IMR-90 (cell line): Measurements from ENCODE around the gene OR7C1. TPM values are rescaled to one million over a fixed set of nuclear protein-coding genes. Genes with fewer than 3 reads are reported as not detected.
"Not testable (repeated sequence)": the region's sequence is repeated elsewhere in the genome, so short reads cannot be mapped to it uniquely, and the experiment has no call there.

ENCODE experiments used
- ATAC-seq: fragments of 200-7000 bp; cut with Tn5 transposase; 2 replicates; pipeline ENCODE4 v1.9.1; 2020; ENCODE audit warnings: low read depth, mild to moderate bottlenecking, moderate library complexity
- BruUV-seq: library from RNA; stranded (reverse); fragments of 400-500 nt; replicated peaks from 2 replicates; lab custom pipeline; 2021; lab: Mats Ljungman, UMichigan
- CTCF ChIA-PET: fragments of 300-600 bp; formaldehyde crosslinking; extraction: SDS; loops from one replicate; lab custom pipeline; 2021; ENCODE audit warnings: antibody characterized with exemption; lab: Yijun Ruan, JAX
- POLR2A ChIA-PET: fragments of 300-600 bp; sonication (Branson Sonifier 250); formaldehyde crosslinking; loops from one replicate; lab custom pipeline; 2022; ENCODE audit warnings: antibody characterized with exemption; ENCODE audit not compliant: unreplicated experiment; lab: Charles Lee
- DNase-seq: peaks from one replicate; pipeline ENCODE4 v3.0.0; 2013
- H2AFZ ChIP-seq: replicated peaks from 2 replicates; pipeline ENCODE3; 2013; ENCODE audit warnings: low read length, mild to moderate bottlenecking; ENCODE audit not compliant: poor library complexity
- H2AK5ac ChIP-seq: 2 replicates; pipeline ENCODE4 v1.6.1; 2013; ENCODE audit warnings: low read depth, low read length, inconsistent platforms
- H2AK9ac ChIP-seq: replicated peaks from 2 replicates; pipeline ENCODE3; 2013; ENCODE audit warnings: mild to moderate bottlenecking, low read depth, low read length, moderate library complexity; ENCODE audit not compliant: poor library complexity
- H2BK120ac ChIP-seq: 2 replicates; pipeline ENCODE4 v1.6.1; 2013; ENCODE audit warnings: low read depth, low read length, inconsistent platforms
- H2BK15ac ChIP-seq: 3 replicates; pipeline ENCODE4 v1.6.1; 2013; ENCODE audit warnings: low read depth, low read length, inconsistent platforms
- H2BK20ac ChIP-seq: 2 replicates; pipeline ENCODE4 v1.6.1; 2013; ENCODE audit warnings: low read depth, mild to moderate bottlenecking, inconsistent platforms, low read length, moderate library complexity
- H2BK5ac ChIP-seq: 2 replicates; pipeline ENCODE4 v1.6.1; 2013; ENCODE audit warnings: mild to moderate bottlenecking, low read depth, low read length, inconsistent platforms; ENCODE audit not compliant: poor library complexity, severe bottlenecking
- H3K14ac ChIP-seq: replicated peaks from 2 replicates; pipeline ENCODE4 v1.6.1; 2013; ENCODE audit warnings: low read depth, low read length, inconsistent platforms
- H3K18ac ChIP-seq: 2 replicates; pipeline ENCODE4 v1.6.1; 2013; ENCODE audit warnings: low read depth, low read length, control low read depth
- H3K23ac ChIP-seq: 2 replicates; pipeline ENCODE4 v1.6.1; 2013; ENCODE audit warnings: low read depth, low read length, inconsistent platforms
- H3K27ac ChIP-seq: 2 replicates; pipeline ENCODE4 v1.5.1; 2013; ENCODE audit warnings: mild to moderate bottlenecking, control low read depth, low read length; ENCODE audit not compliant: insufficient read depth
- H3K27me3 ChIP-seq: 2 replicates; pipeline ENCODE4 v1.6.1; 2013; ENCODE audit warnings: low read length; ENCODE audit not compliant: control insufficient read depth, insufficient read depth
- H3K36me3 ChIP-seq: 2 replicates; pipeline ENCODE4 v1.6.1; 2013; ENCODE audit warnings: low read length, mixed read lengths; ENCODE audit not compliant: control insufficient read depth, insufficient read depth
- H3K4ac ChIP-seq: 2 replicates; pipeline ENCODE4 v1.6.1; 2013; ENCODE audit warnings: low read depth, low read length, inconsistent platforms
- H3K4me1 ChIP-seq: 2 replicates; pipeline ENCODE4 v1.6.1; 2013; ENCODE audit warnings: low read length, mixed read lengths; ENCODE audit not compliant: control insufficient read depth, insufficient read depth
- H3K4me2 ChIP-seq: 2 replicates; pipeline ENCODE4 v1.6.1; 2013; ENCODE audit warnings: low read depth, mild to moderate bottlenecking, control low read depth, low read length, moderate library complexity
- H3K4me3 ChIP-seq: 2 replicates; pipeline ENCODE4 v1.5.1; 2013; ENCODE audit warnings: low read depth, mild to moderate bottlenecking, control low read depth, low read length, moderate library complexity; ENCODE audit not compliant: insufficient read depth
- H3K56ac ChIP-seq: 2 replicates; pipeline ENCODE4 v1.6.1; 2013; ENCODE audit warnings: low read length, inconsistent platforms; ENCODE audit not compliant: insufficient read depth; ENCODE audit errors: extremely low read depth
- H3K79me1 ChIP-seq, 2 experiments: 2 replicates each; pipeline ENCODE4 v1.6.1; 2013; ENCODE audit warnings: low read length in 2 of 2, inconsistent platforms in 1 of 2, low read depth in 1 of 2
- H3K9ac ChIP-seq: 2 replicates; pipeline ENCODE4 v1.6.1; 2013; ENCODE audit warnings: low read depth, low read length, control low read depth
- H3K9me1 ChIP-seq: 2 replicates; pipeline ENCODE4 v1.6.1; 2013; ENCODE audit warnings: low read length, inconsistent platforms; ENCODE audit not compliant: insufficient read depth
- H3K9me3 ChIP-seq: 2 replicates; pipeline ENCODE4 v1.6.1; 2013; ENCODE audit warnings: low read length; ENCODE audit not compliant: control insufficient read depth, insufficient read depth
- H4K20me1 ChIP-seq: 2 replicates; pipeline ENCODE4 v1.6.1; 2013; ENCODE audit warnings: low read length, inconsistent platforms; ENCODE audit not compliant: insufficient read depth
- H4K5ac ChIP-seq: 2 replicates; pipeline ENCODE4 v1.6.1; 2013; ENCODE audit warnings: mild to moderate bottlenecking, low read depth, low read length, control low read depth
- H4K8ac ChIP-seq, 2 experiments: 2 replicates each; pipeline ENCODE4 v1.6.1; 2013; ENCODE audit warnings: low read depth in 2 of 2, low read length in 2 of 2, control low read depth in 1 of 2, inconsistent platforms in 1 of 2
- H4K91ac ChIP-seq: 2 replicates; pipeline ENCODE4 v1.6.1; 2013; ENCODE audit warnings: low read depth, low read length, inconsistent platforms; ENCODE audit not compliant: insufficient read depth
- BHLHE40 ChIP-seq: fragments of 150-350 bp; IDR thresholded peaks from 2 replicates; pipeline ENCODE4 v1.6.1; 2016; ENCODE audit warnings: mild to moderate bottlenecking, low read depth, low read length
- CHD1 ChIP-seq: IDR thresholded peaks from 2 replicates; pipeline ENCODE4 v1.6.1; 2012; ENCODE audit warnings: low read depth, low read length, improper control_type of control experiment
- MAFK ChIP-seq: IDR thresholded peaks from 2 replicates; pipeline ENCODE4 v1.6.1; 2012; ENCODE audit warnings: low read depth, low read length, improper control_type of control experiment
- NFE2L2 ChIP-seq: fragments of 150-350 bp; IDR thresholded peaks from 2 replicates; pipeline ENCODE4 v1.6.1; 2016; ENCODE audit warnings: low read depth, mild to moderate bottlenecking, low read length
- RAD21 ChIP-seq: IDR thresholded peaks from 2 replicates; pipeline ENCODE4 v1.6.1; 2012; ENCODE audit warnings: low read length, improper control_type of control experiment
- RCOR1 ChIP-seq: IDR thresholded peaks from 2 replicates; pipeline ENCODE4 v1.6.1; 2012; ENCODE audit warnings: mild to moderate bottlenecking, low read length, improper control_type of control experiment; ENCODE audit not compliant: insufficient replicate concordance
- RFX5 ChIP-seq: IDR thresholded peaks from 2 replicates; pipeline ENCODE4 v1.8.0; 2012; ENCODE audit warnings: low read depth, mild to moderate bottlenecking, low read length, moderate library complexity
- SMC3 ChIP-seq: fragments of 150-350 bp; IDR thresholded peaks from 2 replicates; pipeline ENCODE4 v1.6.1; 2016; ENCODE audit warnings: low read depth, mild to moderate bottlenecking, antibody characterized with exemption, low read length, moderate library complexity
- USF2 ChIP-seq: fragments of 150-350 bp; IDR thresholded peaks from 2 replicates; pipeline ENCODE4 v1.6.1; 2017; ENCODE audit warnings: mild to moderate bottlenecking, antibody characterized with exemption, low read length, low read depth
- WGBS, 2 experiments: methylation state at CpG; one replicate each; pipeline versions ENCODE4 v1.1.5 to v1.1.7; 2013; ENCODE audit warnings: missing lambda C conversion rate in 2 of 2; ENCODE audit not compliant: insufficient read length in 1 of 2; ENCODE audit errors: extremely low coverage in 2 of 2; 5-methylcytosine and 5-hydroxymethylcytosine counted together
- dilution Hi-C: fragments of 300-500 bp; cut with HindIII; formaldehyde crosslinking; loops from one replicate; pipeline ENCODE4 v1.14.3; 2018; ENCODE audit warnings: low sequenced_read_pairs; ENCODE audit not compliant: unreplicated experiment
- in situ Hi-C: fragments of 300-500 bp; cut with MboI; formaldehyde crosslinking; loops from 3 replicates; pipeline ENCODE4 v1.14.3; 2019; ENCODE audit warnings: low sequenced_read_pairs, inconsistent platforms, mixed read lengths
- intact Hi-C: fragments of 100-400 bp; cut with micrococcal nuclease; formaldehyde crosslinking; loops from 2 replicates; pipeline ENCODE4 v1.10.0; 2022
- polyA plus RNA-seq, 3 experiments: library from polyadenylated mRNA; depleted of rRNA; stranded (reverse); fragments of >200 nt; gene quantifications; 2 replicates each; pipeline ENCODE4 v1.2.3, GENCODE V29; 2012; ENCODE audit warnings: low replicate concordance in 1 of 3
- total RNA-seq: library from RNA; depleted of rRNA; stranded (reverse); fragments of >200 nt; gene quantifications from 2 replicates; pipeline ENCODE4 v1.2.3, GENCODE V29; 2012

Gene OR7C1
- total and polyA plus RNA-seq, 2 of the 4 experiments (the other 2 are of a cell fraction), result not detected

- CTCF ChIA-PET, result no interaction called here
- no peaks in the 10 kb centered on the region for H3K27me3 ChIP-seq
- H4K8ac ChIP-seq, result no peak overlapping the region
- H4K20me1 ChIP-seq, result no peaks in the 10 kb centered on the region
- H2AFZ ChIP-seq, result no peak overlapping the region
- H2BK120ac ChIP-seq, result no peak overlapping the region
- H3K18ac ChIP-seq, result no peak overlapping the region
- intact Hi-C loops, result no loop called here
- H3K14ac ChIP-seq, result no peak overlapping the region
- in situ Hi-C loops, result no loop called here
- no peaks in the 10 kb centered on the region for H3K9me1 ChIP-seq
- no peaks in the 10 kb centered on the region for H3K36me3 ChIP-seq
- no peak overlapping the region for H3K4me3 ChIP-seq
- BruUV-seq, result no TSS peak
- H4K5ac ChIP-seq, result no peak overlapping the region
- H3K4ac ChIP-seq, result no peak overlapping the region
- H3K4me2 ChIP-seq, result no peak overlapping the region
- no peak overlapping the region for H3K23ac ChIP-seq
- H2BK15ac ChIP-seq, result no peak overlapping the region
- DNase-seq (no peak), ATAC-seq (no peak)
- H3K9ac ChIP-seq, result no peak overlapping the region
- H3K27ac ChIP-seq, result no peak overlapping the region
- no peak overlapping the region for H2AK5ac ChIP-seq
- H3K79me1 ChIP-seq, result no peaks in the 10 kb centered on the region
- no peak overlapping the region for H4K91ac ChIP-seq
- no peak overlapping the region for H3K56ac ChIP-seq
- TF ChIP-seq RAD21 (no peak), CHD1 (no peak), USF2 (no peak), BHLHE40 (no peak), MAFK (no peak), SMC3 (no peak), RCOR1 (no peak), RFX5 (no peak), NFE2L2 (no peak)
- no peak overlapping the region for H2AK9ac ChIP-seq
- no CpG with 5 or more reads among the region's 5 CpGs for WGBS, 2 experiments
- no peaks in the 10 kb centered on the region for H3K4me1 ChIP-seq
- no peak overlapping the region for H2BK20ac ChIP-seq
- dilution Hi-C loops, result no loop called here
- POLR2A ChIA-PET, result no interaction called here
- H2BK5ac ChIP-seq, result no peak overlapping the region
- H3K9me3 ChIP-seq, result no peaks in the 10 kb centered on the region
These were observed 55.8 kb downstream of the OR7C1 start for GRCh38 chr19:14779151-14779550.

GRCh38 chr19:14778110-14778845 lies 56.7 kb downstream of the OR7C1 start, which contains the start of gene ADGRE2:
Gene ADGRE2, minus strand, starts transcription at chr19:14778560. Its CDS starts 1,804 bp downstream, at chr19:14776756.
- H4K91ac ChIP-seq, H2AK5ac ChIP-seq, DNase-seq, H3K56ac ChIP-seq, H2BK5ac ChIP-seq, H3K4me2 ChIP-seq, POLR2A ChIA-PET, H3K14ac ChIP-seq, H4K20me1 ChIP-seq, H3K27ac ChIP-seq, H2AFZ ChIP-seq, H3K9me1 ChIP-seq, H3K4me1 ChIP-seq, H3K79me1 ChIP-seq, H4K5ac ChIP-seq, H3K4ac ChIP-seq, H3K18ac ChIP-seq, ATAC-seq, H3K9ac ChIP-seq, H2BK15ac ChIP-seq, dilution Hi-C loops, H2BK120ac ChIP-seq, H3K23ac ChIP-seq, H3K27me3 ChIP-seq, H2AK9ac ChIP-seq, H3K4me3 ChIP-seq, H4K8ac ChIP-seq, intact Hi-C loops, H3K9me3 ChIP-seq, BruUV-seq, in situ Hi-C loops, H3K36me3 ChIP-seq, H2BK20ac ChIP-seq: not testable (repeated sequence)
- CTCF ChIA-PET, result interaction anchor here (0.6 kb wide), 1 partner anchor 9 kb away, joined by 3 read pairs; no protein-coding TSS in a partner anchor
- no CpG with 5 or more reads among the region's 12 CpGs for WGBS, 2 experiments
